Measurements from ENCODE around the gene ZFYVE9. TPM values are rescaled to one million over a fixed set of nuclear protein-coding genes. Genes with fewer than 3 reads are reported as not detected.

ZFYVE9 gene
- total RNA-seq: 30.3 and 44.3 TPM in 2 replicates

GRCh38 chr1:52141513-52142219, at the start of gene ZFYVE9:
TSS of gene ZFYVE9 (plus strand) at chr1:52142089. CDS start at chr1:52233207, 91,118 bp downstream.

GRCh38 chr1:52365746-52366516, 224.0 kb downstream of the ZFYVE9 start, which contains the start of gene CC2D1B:
TSS of gene CC2D1B (minus strand) at chr1:52366205. CDS start at chr1:52364620, 1,585 bp downstream.

Other genes starting within 250 kb of the ZFYVE9 start
- 35.2 and 38.3 TPM in 2 replicates for gene RAB3B, start 151.4 kb upstream of the ZFYVE9 start, total RNA-seq
- 11.6 and 19.2 TPM in 2 replicates for gene KTI12, start 108.3 kb upstream of the ZFYVE9 start, total RNA-seq
- gene TXNDC12, start 86.9 kb upstream of the ZFYVE9 start, total RNA-seq: 38.2 and 39.2 TPM in 2 replicates
- 63.6 and 68.5 TPM in 2 replicates for gene BTF3L4, start 85.8 kb upstream of the ZFYVE9 start, total RNA-seq
- 32.1 and 32.6 TPM in 2 replicates for gene CC2D1B, start 224.1 kb downstream of the ZFYVE9 start, total RNA-seq

All from regular cardiac myocyte (primary cell).